GM12891 (cell line): ENCODE data around the gene CYP2F1.

ENCODE experiments used
- PAX5 ChIP-seq: IDR thresholded peaks from 2 replicates; pipeline ENCODE4 v1.6.1; 2011; ENCODE audit warnings: low read length, moderate library complexity, mild to moderate bottlenecking; ENCODE audit not compliant: insufficient read depth, severe bottlenecking
- POLR2A ChIP-seq: IDR thresholded peaks from 2 replicates; pipeline ENCODE4 v1.6.1; 2011; ENCODE audit warnings: low read depth, low read length, control low read depth
- POLR2AphosphoS5 ChIP-seq: IDR thresholded peaks from 2 replicates; pipeline ENCODE4 v1.6.1; 2011; ENCODE audit warnings: low read depth, low read length, control low read depth
- POU2F2 ChIP-seq: IDR thresholded peaks from 2 replicates; pipeline ENCODE4 v1.6.1; 2011; ENCODE audit warnings: low read depth, mild to moderate bottlenecking, control low read depth, low read length, moderate library complexity
- SPI1 ChIP-seq: IDR thresholded peaks from 2 replicates; pipeline ENCODE4 v1.6.1; 2011; ENCODE audit warnings: low read depth, low read length, control low read depth
- TAF1 ChIP-seq: IDR thresholded peaks from 2 replicates; pipeline ENCODE4 v1.6.1; 2011; ENCODE audit warnings: low read depth, low read length, control low read depth

GRCh38 chr19:41174297-41174928 is 60.2 kb downstream of the CYP2F1 start:
- no peak for TF ChIP-seq POLR2AphosphoS5
- no peak for TF ChIP-seq TAF1
- no peak for TF ChIP-seq POLR2A
- no peak for TF ChIP-seq POU2F2
- TF ChIP-seq SPI1 = no peak
- no peak for TF ChIP-seq PAX5
